HL-60/S4 treated with phorbol 12-myristate 13-acetate at 8.2 ng/mL for 4 days and 3 days (cell line): ENCODE data around the gene LSM7.

ENCODE experiments used
- in situ Hi-C: fragments of 300-500 bp; cut with MboI; formaldehyde crosslinking; loops from 2 replicates; pipeline ENCODE4 v1.15.0; 2022; ENCODE audit warnings: low sequenced_read_pairs

LSM7 gene

GRCh38 chr19:2325281-2326046, 2.9 kb downstream of the LSM7 start:
- in situ Hi-C loops = no loop called here

GRCh38 chr19:2324220-2324948, 4.0 kb downstream of the LSM7 start:
- in situ Hi-C loops = no loop called here

GRCh38 chr19:2323707-2324106, 4.7 kb downstream of the LSM7 start:
- in situ Hi-C loops = no loop called here

- in situ Hi-C loops = no loop called here
These were observed 6.7 kb downstream of the LSM7 start for GRCh38 chr19:2321565-2322283.

- in situ Hi-C loops = no loop called here
These were observed 7.4 kb downstream of the LSM7 start for GRCh38 chr19:2320939-2321338.

- in situ Hi-C loops = no loop called here
These were observed 8.3 kb downstream of the LSM7 start for GRCh38 chr19:2320049-2320448.

GRCh38 chr19:2319551-2319950, 8.8 kb downstream of the LSM7 start:
- in situ Hi-C loops = no loop called here

GRCh38 chr19:2318923-2319322, 9.5 kb downstream of the LSM7 start:
- in situ Hi-C loops = no loop called here

- in situ Hi-C loops = no loop called here
These were observed 10.6 kb downstream of the LSM7 start for GRCh38 chr19:2317756-2318155.

GRCh38 chr19:2317300-2317699, 11.1 kb downstream of the LSM7 start:
- in situ Hi-C loops = no loop called here

GRCh38 chr19:2315818-2316353, 12.5 kb downstream of the LSM7 start:
- in situ Hi-C loops = no loop called here

GRCh38 chr19:2315121-2315817, 13.1 kb downstream of the LSM7 start:
- in situ Hi-C loops = no loop called here

GRCh38 chr19:2312820-2313501, 15.4 kb downstream of the LSM7 start:
- in situ Hi-C loops = no loop called here

GRCh38 chr19:2311093-2311492, 17.3 kb downstream of the LSM7 start:
- in situ Hi-C loops = no loop called here

GRCh38 chr19:2309734-2310362, 18.5 kb downstream of the LSM7 start:
- in situ Hi-C loops = no loop called here

- in situ Hi-C loops = no loop called here
These were observed 20.3 kb downstream of the LSM7 start, which contains the start of gene LINGO3 for GRCh38 chr19:2308114-2308556. TSS of gene LINGO3 (minus strand) at chr19:2308154. CDS start at chr19:2291776, 16,378 bp downstream.

- in situ Hi-C loops = no loop called here
These were observed 20.8 kb downstream of the LSM7 start for GRCh38 chr19:2307518-2308012.

GRCh38 chr19:2306971-2307370, 21.4 kb downstream of the LSM7 start:
- in situ Hi-C loops = no loop called here

GRCh38 chr19:2306281-2306806, 22.0 kb downstream of the LSM7 start:
- in situ Hi-C loops = no loop called here
